Neural progenitor cell (in vitro differentiated cells): ENCODE measurements around the gene PPP2R2C.

Experiments
- EZH2 ChIP-seq: fragments of 200-600 bp; sonication (generic); IDR thresholded peaks from 2 replicates; pipeline ENCODE4 v1.6.1; 2017; ENCODE audit warnings: antibody characterized with exemption, mild to moderate bottlenecking, moderate library complexity
- EZH2phosphoT487 ChIP-seq: fragments of 200-600 bp; sonication (generic); IDR thresholded peaks from 2 replicates; pipeline ENCODE4 v1.6.1; 2017; ENCODE audit warnings: antibody characterized with exemption
- TF ChIP-seq, protein P1 (sequence below): fragments of 200-600 bp; sonication (generic); IDR thresholded peaks from 2 replicates; pipeline ENCODE4 v1.5.1; 2017; ENCODE audit warnings: antibody characterized with exemption, mild to moderate bottlenecking

DNA sequence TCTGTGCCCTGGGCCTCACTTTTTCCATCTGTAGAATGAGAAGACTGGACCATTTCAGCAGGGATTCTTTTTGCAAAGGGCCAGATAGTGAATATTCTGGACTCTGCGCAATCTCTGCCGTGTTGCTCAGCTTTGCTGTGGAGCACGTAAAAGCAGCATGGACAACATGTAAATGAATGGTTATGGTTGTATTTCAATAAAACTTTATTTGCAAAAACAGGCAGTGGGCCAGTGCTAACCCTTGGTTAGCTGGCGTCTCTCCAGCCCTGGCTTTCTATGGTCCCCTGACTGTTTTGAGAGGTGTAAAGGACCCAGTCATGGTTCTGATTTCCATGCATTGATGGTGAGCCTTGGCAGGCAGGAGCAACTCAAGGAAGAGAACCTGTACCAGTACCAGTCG lies 184.1 kb downstream of the PPP2R2C start:
- TF ChIP-seq, protein P1, sequence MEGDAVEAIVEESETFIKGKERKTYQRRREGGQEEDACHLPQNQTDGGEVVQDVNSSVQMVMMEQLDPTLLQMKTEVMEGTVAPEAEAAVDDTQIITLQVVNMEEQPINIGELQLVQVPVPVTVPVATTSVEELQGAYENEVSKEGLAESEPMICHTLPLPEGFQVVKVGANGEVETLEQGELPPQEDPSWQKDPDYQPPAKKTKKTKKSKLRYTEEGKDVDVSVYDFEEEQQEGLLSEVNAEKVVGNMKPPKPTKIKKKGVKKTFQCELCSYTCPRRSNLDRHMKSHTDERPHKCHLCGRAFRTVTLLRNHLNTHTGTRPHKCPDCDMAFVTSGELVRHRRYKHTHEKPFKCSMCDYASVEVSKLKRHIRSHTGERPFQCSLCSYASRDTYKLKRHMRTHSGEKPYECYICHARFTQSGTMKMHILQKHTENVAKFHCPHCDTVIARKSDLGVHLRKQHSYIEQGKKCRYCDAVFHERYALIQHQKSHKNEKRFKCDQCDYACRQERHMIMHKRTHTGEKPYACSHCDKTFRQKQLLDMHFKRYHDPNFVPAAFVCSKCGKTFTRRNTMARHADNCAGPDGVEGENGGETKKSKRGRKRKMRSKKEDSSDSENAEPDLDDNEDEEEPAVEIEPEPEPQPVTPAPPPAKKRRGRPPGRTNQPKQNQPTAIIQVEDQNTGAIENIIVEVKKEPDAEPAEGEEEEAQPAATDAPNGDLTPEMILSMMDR, result no peak
- no peak for TF ChIP-seq EZH2
- no peak for TF ChIP-seq EZH2phosphoT487
